Measurements from ENCODE around the gene SMURF2. TPM values are rescaled to one million over a fixed set of nuclear protein-coding genes. Genes with fewer than 3 reads are reported as not detected.

The SMURF2 gene
- total RNA-seq, 1 donor from 2014 or later: 24.6 TPM

DNA sequence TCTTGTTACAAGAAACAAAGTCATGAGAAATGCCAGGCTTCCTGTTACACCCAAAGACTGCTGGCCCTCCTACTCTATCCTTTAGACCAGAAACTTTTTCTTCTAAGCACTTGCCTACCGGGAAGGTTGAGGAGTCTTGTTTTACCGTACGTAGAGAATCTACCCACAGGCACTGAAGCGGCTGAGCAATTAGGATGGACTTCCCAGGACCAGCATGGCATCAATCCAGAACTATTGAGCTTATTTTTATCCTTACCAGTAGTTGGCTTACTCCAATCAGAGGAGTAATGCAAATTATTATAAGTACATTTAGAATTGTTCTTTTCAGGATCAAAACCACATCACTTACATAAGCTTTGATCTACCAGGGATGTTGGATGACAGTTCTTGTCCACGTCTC is 129.7 kb downstream of the SMURF2 start:
- Mint-ChIP-seq H3K27ac (no peak overlapping the region), H3K4me1 (no peaks in the 10 kb centered on the region), H3K4me3 (no peak overlapping the region), H3K36me3 (peaks cover 32% of the 10 kb centered on the region), H3K9me3 (no peaks in the 10 kb centered on the region), H3K27me3 (ENCODE audit: insufficient read depth, low read depth) (peaks cover 2% of the 10 kb centered on the region)
- Histone ChIP-seq H3F3A (ENCODE audit: low read depth) (no peaks in the 10 kb centered on the region), H3K4me1 (no peaks in the 10 kb centered on the region), H3K79me2 (ENCODE audit: low read depth) (no peaks in the 10 kb centered on the region), H3K27ac (no peak overlapping the region), H3K4me2 (no peak overlapping the region), H3K4me3 (no peak overlapping the region), H3K27me3 (no peaks in the 10 kb centered on the region), H3K9ac (no peak overlapping the region), H3K36me3 (peaks cover 33% of the 10 kb centered on the region), H3K9me3 (ENCODE audit: low read depth) (no peaks in the 10 kb centered on the region), H4K20me1 (ENCODE audit: low read depth) (no peaks in the 10 kb centered on the region), H2AFZ (replicated peaks) (no peak overlapping the region)
- no peak for TF ChIP-seq EZH2 (IDR thresholded peaks at IDR 0.05)
- TF ChIP-seq EZH2phosphoT487 (IDR thresholded peaks at IDR 0.05): no peak
- no peak for DNase-seq (ENCODE audit: low spot score)

DNA sequence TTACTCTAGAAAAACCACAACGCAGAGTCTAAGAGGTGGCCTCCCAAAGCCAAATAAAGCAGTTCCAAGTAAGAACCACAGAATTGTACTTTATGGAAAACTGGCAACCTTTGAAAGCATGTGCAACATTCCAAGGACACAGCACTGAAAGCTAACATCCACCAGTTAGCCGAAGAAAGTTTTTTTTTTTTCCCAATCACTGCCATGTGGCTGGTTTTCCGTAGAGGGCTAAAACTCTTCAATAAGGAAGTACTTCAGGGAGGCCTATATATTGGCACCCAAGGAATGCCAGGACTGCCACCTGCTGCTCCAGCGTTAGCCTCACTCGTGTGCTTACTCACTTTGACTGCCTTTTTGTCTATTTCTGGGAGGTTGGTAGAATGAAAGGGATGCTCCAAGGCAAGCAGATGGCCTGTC is 130.1 kb downstream of the SMURF2 start:
- Histone ChIP-seq H3K9me3 (ENCODE audit: low read depth) (no peaks in the 10 kb centered on the region), H3F3A (ENCODE audit: low read depth) (no peaks in the 10 kb centered on the region), H3K4me3 (no peak overlapping the region), H3K4me2 (no peak overlapping the region), H3K27me3 (no peaks in the 10 kb centered on the region), H4K20me1 (ENCODE audit: low read depth) (no peaks in the 10 kb centered on the region), H2AFZ (replicated peaks) (no peak overlapping the region), H3K79me2 (ENCODE audit: low read depth) (no peaks in the 10 kb centered on the region), H3K9ac (no peak overlapping the region), H3K36me3 (peaks cover 33% of the 10 kb centered on the region), H3K4me1 (no peaks in the 10 kb centered on the region), H3K27ac (no peak overlapping the region)
- H3K27me3 Mint-ChIP-seq (ENCODE audit: insufficient read depth, low read depth): peaks cover 2% of the 10 kb centered on the region
- no peak for DNase-seq (ENCODE audit: low spot score)
- H3K36me3 Mint-ChIP-seq: peaks cover 31% of the 10 kb centered on the region
- TF ChIP-seq, protein P1, sequence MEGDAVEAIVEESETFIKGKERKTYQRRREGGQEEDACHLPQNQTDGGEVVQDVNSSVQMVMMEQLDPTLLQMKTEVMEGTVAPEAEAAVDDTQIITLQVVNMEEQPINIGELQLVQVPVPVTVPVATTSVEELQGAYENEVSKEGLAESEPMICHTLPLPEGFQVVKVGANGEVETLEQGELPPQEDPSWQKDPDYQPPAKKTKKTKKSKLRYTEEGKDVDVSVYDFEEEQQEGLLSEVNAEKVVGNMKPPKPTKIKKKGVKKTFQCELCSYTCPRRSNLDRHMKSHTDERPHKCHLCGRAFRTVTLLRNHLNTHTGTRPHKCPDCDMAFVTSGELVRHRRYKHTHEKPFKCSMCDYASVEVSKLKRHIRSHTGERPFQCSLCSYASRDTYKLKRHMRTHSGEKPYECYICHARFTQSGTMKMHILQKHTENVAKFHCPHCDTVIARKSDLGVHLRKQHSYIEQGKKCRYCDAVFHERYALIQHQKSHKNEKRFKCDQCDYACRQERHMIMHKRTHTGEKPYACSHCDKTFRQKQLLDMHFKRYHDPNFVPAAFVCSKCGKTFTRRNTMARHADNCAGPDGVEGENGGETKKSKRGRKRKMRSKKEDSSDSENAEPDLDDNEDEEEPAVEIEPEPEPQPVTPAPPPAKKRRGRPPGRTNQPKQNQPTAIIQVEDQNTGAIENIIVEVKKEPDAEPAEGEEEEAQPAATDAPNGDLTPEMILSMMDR (IDR thresholded peaks at IDR 0.05): no peak
- TF ChIP-seq EZH2phosphoT487 (IDR thresholded peaks at IDR 0.05) (no peak), EZH2 (IDR thresholded peaks at IDR 0.05) (no peak)
- H3K9me3 Mint-ChIP-seq: no peaks in the 10 kb centered on the region
- H3K4me1 Mint-ChIP-seq: no peaks in the 10 kb centered on the region
- H3K27ac Mint-ChIP-seq: no peak overlapping the region
- no peak overlapping the region for H3K4me3 Mint-ChIP-seq

DNA sequence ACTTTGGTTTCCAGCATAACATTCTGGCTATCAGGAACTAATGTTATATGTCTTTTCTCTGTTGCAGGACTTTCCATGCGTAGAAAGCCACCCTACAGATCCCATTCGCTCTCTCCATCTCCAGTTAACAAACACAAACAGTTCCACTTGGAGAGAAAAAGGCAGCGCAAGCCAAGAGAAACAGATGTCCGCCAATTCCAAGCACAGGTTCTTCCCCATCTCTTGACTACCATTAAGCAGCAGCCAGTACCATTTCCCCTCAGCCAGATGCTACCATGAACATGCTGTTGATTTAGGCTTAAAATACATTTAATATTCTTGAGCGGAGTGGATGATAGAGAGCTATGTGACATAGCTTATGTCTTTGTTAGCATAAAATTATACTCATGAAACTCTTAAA is 132.9 kb downstream of the SMURF2 start:
- Histone ChIP-seq H3K9ac (no peak overlapping the region), H3K27me3 (no peaks in the 10 kb centered on the region), H3K4me1 (no peaks in the 10 kb centered on the region), H3K9me3 (ENCODE audit: low read depth) (no peaks in the 10 kb centered on the region), H3K79me2 (ENCODE audit: low read depth) (no peaks in the 10 kb centered on the region), H3K27ac (no peak overlapping the region), H3F3A (ENCODE audit: low read depth) (no peaks in the 10 kb centered on the region), H4K20me1 (ENCODE audit: low read depth) (no peaks in the 10 kb centered on the region), H3K4me3 (no peak overlapping the region), H3K36me3 (peaks cover 42% of the 10 kb centered on the region), H2AFZ (replicated peaks) (no peak overlapping the region), H3K4me2 (no peak overlapping the region)
- no peak for TF ChIP-seq EZH2phosphoT487 (IDR thresholded peaks at IDR 0.05)
- TF ChIP-seq, protein P1 (IDR thresholded peaks at IDR 0.05): no peak
- Mint-ChIP-seq H3K9me3 (no peaks in the 10 kb centered on the region), H3K4me1 (no peaks in the 10 kb centered on the region), H3K27ac (no peak overlapping the region), H3K4me3 (no peak overlapping the region), H3K27me3 (ENCODE audit: insufficient read depth, low read depth) (peaks cover 2% of the 10 kb centered on the region), H3K36me3 (peaks cover 31% of the 10 kb centered on the region)
- DNase-seq (ENCODE audit: low spot score): no peak

DNA sequence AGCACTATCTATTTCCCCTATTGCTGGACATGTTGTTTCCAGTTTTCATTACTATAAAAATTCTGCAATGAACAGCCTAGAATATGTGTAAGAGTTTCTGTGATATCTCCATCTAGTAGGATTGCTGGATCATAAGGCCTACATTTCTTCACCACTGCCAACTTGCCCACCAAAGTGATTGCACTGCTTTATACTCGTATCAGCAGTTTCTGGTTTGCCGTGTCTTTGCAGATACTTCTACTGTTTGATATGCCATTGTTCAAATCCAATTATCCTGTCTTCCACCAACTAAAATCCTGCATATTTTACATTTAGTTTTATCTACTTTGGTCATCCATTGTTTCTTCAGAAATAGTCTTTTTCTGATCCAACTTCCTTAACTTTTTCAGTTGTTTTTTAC is 134.2 kb downstream of the SMURF2 start:
- peaks cover 34% of the 10 kb centered on the region for H3K36me3 Mint-ChIP-seq
- H4K20me1 ChIP-seq (ENCODE audit: low read depth): no peaks in the 10 kb centered on the region
- H3F3A ChIP-seq (ENCODE audit: low read depth): no peaks in the 10 kb centered on the region
- no peak overlapping the region for H3K27ac Mint-ChIP-seq
- no peak overlapping the region for H3K4me3 Mint-ChIP-seq
- no peaks in the 10 kb centered on the region for H3K27me3 ChIP-seq
- H3K4me2 ChIP-seq: no peak overlapping the region
- H3K27ac ChIP-seq: no peak overlapping the region
- no peak overlapping the region for H2AFZ ChIP-seq (replicated peaks)
- no peaks in the 10 kb centered on the region for H3K4me1 Mint-ChIP-seq
- H3K9ac ChIP-seq: no peak overlapping the region
- H3K4me3 ChIP-seq: no peak overlapping the region
- DNase-seq (ENCODE audit: low spot score): no peak
- H3K9me3 Mint-ChIP-seq: no peaks in the 10 kb centered on the region
- H3K79me2 ChIP-seq (ENCODE audit: low read depth): peaks cover 3% of the 10 kb centered on the region
- no peaks in the 10 kb centered on the region for H3K27me3 Mint-ChIP-seq (ENCODE audit: insufficient read depth, low read depth)
- H3K4me1 ChIP-seq: no peaks in the 10 kb centered on the region
- H3K9me3 ChIP-seq (ENCODE audit: low read depth): no peaks in the 10 kb centered on the region
- TF ChIP-seq EZH2 (IDR thresholded peaks at IDR 0.05) (no peak), EZH2phosphoT487 (IDR thresholded peaks at IDR 0.05) (no peak)
- TF ChIP-seq, protein P1 (IDR thresholded peaks at IDR 0.05): no peak
- H3K36me3 ChIP-seq: peaks cover 43% of the 10 kb centered on the region

Measured in neural progenitor cell (in vitro differentiated cells).